Mesendoderm (in vitro differentiated cells): Measurements from ENCODE around the gene KCNQ1.

ENCODE experiments used
- DNase-seq: peaks from one replicate; pipeline ENCODE4 v3.0.0; 2013
- H2AK5ac ChIP-seq: 2 replicates; pipeline ENCODE4 v1.6.1; 2013; ENCODE audit warnings: low read length, inconsistent platforms
- H2BK120ac ChIP-seq: 2 replicates; pipeline ENCODE4 v1.6.1; 2013; ENCODE audit warnings: low read depth, mild to moderate bottlenecking, low read length, moderate library complexity, mixed read lengths
- H2BK15ac ChIP-seq: replicated peaks from 2 replicates; pipeline ENCODE4 v1.6.1; 2013; ENCODE audit warnings: low read depth, mild to moderate bottlenecking, moderate library complexity
- H2BK5ac ChIP-seq: 2 replicates; pipeline ENCODE4 v1.6.1; 2013; ENCODE audit warnings: low read length, inconsistent platforms
- H3K18ac ChIP-seq: 2 replicates; pipeline ENCODE4 v1.6.1; 2013; ENCODE audit warnings: mild to moderate bottlenecking, low read length, mixed read lengths
- H3K23ac ChIP-seq: one replicate; pipeline ENCODE4 v1.6.1; 2013; ENCODE audit warnings: low read length
- H3K27ac ChIP-seq: 2 replicates; pipeline ENCODE4 v1.5.1; 2013; ENCODE audit warnings: low read depth, mild to moderate bottlenecking, inconsistent platforms, low read length, moderate library complexity
- H3K27me3 ChIP-seq: 2 replicates; pipeline ENCODE4 v1.6.1; 2013; ENCODE audit warnings: low read length, control low read depth, mild to moderate bottlenecking, inconsistent platforms; ENCODE audit not compliant: insufficient read depth, poor library complexity
- H3K36me3 ChIP-seq: 2 replicates; pipeline ENCODE4 v1.6.1; 2013; ENCODE audit warnings: low read length, inconsistent platforms; ENCODE audit not compliant: control insufficient read depth, insufficient read depth
- H3K4ac ChIP-seq: one replicate; pipeline ENCODE4 v1.6.1; 2013; ENCODE audit warnings: low read depth, mild to moderate bottlenecking, low read length, moderate library complexity
- H3K4me1 ChIP-seq: 2 replicates; pipeline ENCODE4 v1.6.1; 2013; ENCODE audit warnings: low read depth, low read length, inconsistent platforms; ENCODE audit not compliant: control insufficient read depth
- H3K4me2 ChIP-seq: 2 replicates; pipeline ENCODE4 v1.6.1; 2013; ENCODE audit warnings: low read length
- H3K4me3 ChIP-seq: 2 replicates; pipeline ENCODE4 v1.5.1; 2013; ENCODE audit warnings: mild to moderate bottlenecking, low read length
- H3K56ac ChIP-seq: one replicate; pipeline ENCODE4 v1.6.1; 2013; ENCODE audit warnings: low read length
- H3K79me1 ChIP-seq: 2 replicates; pipeline ENCODE4 v1.6.1; 2013; ENCODE audit warnings: low read length, inconsistent platforms
- H3K79me2 ChIP-seq: 2 replicates; pipeline ENCODE4 v1.6.1; 2013; ENCODE audit warnings: mild to moderate bottlenecking, low read length; ENCODE audit not compliant: control insufficient read depth, insufficient read depth
- H3K9ac ChIP-seq: 2 replicates; pipeline ENCODE4 v1.6.1; 2013; ENCODE audit warnings: low read length, inconsistent platforms
- H4K5ac ChIP-seq: one replicate; pipeline ENCODE4 v1.6.1; 2013; ENCODE audit warnings: low read length
- H4K8ac ChIP-seq: one replicate; pipeline ENCODE4 v1.6.1; 2013; ENCODE audit warnings: low read depth, mild to moderate bottlenecking, control low read depth, low read length, moderate library complexity
- WGBS: extraction: QIAGEN DNeasy Blood & Tissue Kit; methylation state at CpG from one replicate; pipeline ENCODE4 v1.1.7; 2013; ENCODE audit warnings: low lambda C conversion rate, missing lambda C conversion rate; ENCODE audit not compliant: insufficient coverage; ENCODE audit errors: extremely low coverage; 5-methylcytosine and 5-hydroxymethylcytosine counted together

Gene KCNQ1

GRCh38 chr11:2750682-2751522 lies 306.1 kb downstream of the KCNQ1 start:
- no peak for DNase-seq
- no CpG with 5 or more reads among the region's 24 CpGs for WGBS
- no peak overlapping the region for H3K18ac ChIP-seq

GRCh38 chr11:2751523-2752203 lies 306.9 kb downstream of the KCNQ1 start:
- Histone ChIP-seq H3K4me2 (no peak overlapping the region), H3K4ac (no peak overlapping the region), H3K56ac (no peak overlapping the region), H3K4me3 (no peak overlapping the region), H2BK5ac (no peak overlapping the region), H4K5ac (no peak overlapping the region), H4K8ac (no peak overlapping the region), H3K23ac (no peak overlapping the region), H3K79me1 (no peaks in the 10 kb centered on the region), H3K18ac (no peak overlapping the region), H2AK5ac (no peak overlapping the region), H2BK15ac (no peak overlapping the region), H2BK120ac (no peak overlapping the region), H3K4me1 (no peaks in the 10 kb centered on the region), H3K9ac (no peak overlapping the region), H3K27me3 (no peaks in the 10 kb centered on the region), H3K27ac (no peak overlapping the region), H3K36me3 (no peaks in the 10 kb centered on the region), H3K79me2 (no peaks in the 10 kb centered on the region)
- no CpG with 5 or more reads among the region's 24 CpGs for WGBS
- no peak for DNase-seq

More at GRCh38 chr11:2750682-2751522, 306.1 kb downstream of the KCNQ1 start:
- no peak overlapping the region for H2BK15ac ChIP-seq
- H3K36me3 ChIP-seq, result no peaks in the 10 kb centered on the region
- H4K8ac ChIP-seq, result no peak overlapping the region
- no peak overlapping the region for H2AK5ac ChIP-seq
- no peaks in the 10 kb centered on the region for H3K27me3 ChIP-seq
- H3K4me1 ChIP-seq, result no peaks in the 10 kb centered on the region
- no peak overlapping the region for H3K4me3 ChIP-seq
- no peak overlapping the region for H2BK120ac ChIP-seq
- H3K9ac ChIP-seq, result no peak overlapping the region
- no peak overlapping the region for H3K4me2 ChIP-seq
- H3K4ac ChIP-seq, result no peak overlapping the region
- H3K27ac ChIP-seq, result no peak overlapping the region
- no peak overlapping the region for H4K5ac ChIP-seq
- H3K56ac ChIP-seq, result no peak overlapping the region
- no peak overlapping the region for H2BK5ac ChIP-seq
- H3K79me1 ChIP-seq, result no peaks in the 10 kb centered on the region
- no peak overlapping the region for H3K23ac ChIP-seq
- H3K79me2 ChIP-seq, result no peaks in the 10 kb centered on the region

- Histone ChIP-seq H3K4me2 (no peak overlapping the region), H4K8ac (no peak overlapping the region), H3K4me1 (no peaks in the 10 kb centered on the region), H3K23ac (no peak overlapping the region), H3K9ac (no peak overlapping the region), H3K4me3 (no peak overlapping the region), H3K79me2 (no peaks in the 10 kb centered on the region), H2BK15ac (no peak overlapping the region), H3K56ac (no peak overlapping the region), H3K27ac (no peak overlapping the region), H3K4ac (no peak overlapping the region), H2BK120ac (no peak overlapping the region), H4K5ac (no peak overlapping the region), H2AK5ac (no peak overlapping the region), H2BK5ac (no peak overlapping the region), H3K36me3 (no peaks in the 10 kb centered on the region), H3K18ac (no peak overlapping the region), H3K79me1 (no peaks in the 10 kb centered on the region), H3K27me3 (no peaks in the 10 kb centered on the region)
- no CpG with 5 or more reads among the region's 12 CpGs for WGBS
- no peak for DNase-seq
Observed at GRCh38 chr11:2752204-2752770, 307.5 kb downstream of the KCNQ1 start.

- Histone ChIP-seq H2BK5ac (no peak overlapping the region), H3K27ac (no peak overlapping the region), H3K4me2 (no peak overlapping the region), H3K9ac (no peak overlapping the region), H3K4me3 (no peak overlapping the region), H3K18ac (no peak overlapping the region), H3K4me1 (no peaks in the 10 kb centered on the region), H4K5ac (no peak overlapping the region), H2BK120ac (no peak overlapping the region), H4K8ac (no peak overlapping the region), H2AK5ac (no peak overlapping the region), H3K36me3 (no peaks in the 10 kb centered on the region), H3K4ac (no peak overlapping the region), H3K23ac (no peak overlapping the region), H2BK15ac (no peak overlapping the region), H3K56ac (no peak overlapping the region), H3K27me3 (no peaks in the 10 kb centered on the region), H3K79me1 (no peaks in the 10 kb centered on the region), H3K79me2 (no peaks in the 10 kb centered on the region)
- WGBS, result no CpG with 5 or more reads among the region's 12 CpGs
- DNase-seq, result no peak
Observed at GRCh38 chr11:2752923-2753322, 308.1 kb downstream of the KCNQ1 start.

GRCh38 chr11:2754008-2754407 lies 309.2 kb downstream of the KCNQ1 start:
- H3K4me3 ChIP-seq, result no peak overlapping the region
- no peak overlapping the region for H3K56ac ChIP-seq
- H2BK15ac ChIP-seq, result no peak overlapping the region
- no peaks in the 10 kb centered on the region for H3K79me1 ChIP-seq
- WGBS, result no CpG with 5 or more reads among the region's 2 CpGs
- no peak overlapping the region for H2BK120ac ChIP-seq
- no peaks in the 10 kb centered on the region for H3K4me1 ChIP-seq
- no peak overlapping the region for H3K18ac ChIP-seq
- H3K27ac ChIP-seq, result no peak overlapping the region
- no peak overlapping the region for H3K23ac ChIP-seq
- H3K27me3 ChIP-seq, result no peaks in the 10 kb centered on the region
- H3K9ac ChIP-seq, result no peak overlapping the region
- no peak for DNase-seq
- H2AK5ac ChIP-seq, result no peak overlapping the region
- H2BK5ac ChIP-seq, result no peak overlapping the region
- H4K5ac ChIP-seq, result no peak overlapping the region
- no peaks in the 10 kb centered on the region for H3K79me2 ChIP-seq
- no peak overlapping the region for H4K8ac ChIP-seq
- H3K36me3 ChIP-seq, result no peaks in the 10 kb centered on the region
- H3K4me2 ChIP-seq, result no peak overlapping the region
- H3K4ac ChIP-seq, result no peak overlapping the region
